ENCODE measurements around the gene ZBTB38. TPM values are rescaled to one million over a fixed set of nuclear protein-coding genes. Genes with fewer than 3 reads are reported as not detected.
A peak's percentile ranks its signal among the peaks of the same experiment; 100 is the strongest.

ZBTB38 gene
- total and polyA plus RNA-seq, 8 donors = 5.3 to 253 (median 41.0) TPM

GRCh38 chr3:141391298-141391990 lies 23.1 kb downstream of the ZBTB38 start:
- no peak for DNase-seq
- no peaks in the 10 kb centered on the region for H3K27me3 ChIP-seq
- no peak overlapping the region for H3K4me3 ChIP-seq
- peaks cover 0 to 9% (median 6%) of the 10 kb centered on the region in 4 donors for H3K36me3 ChIP-seq
- WGBS, 5 donors = 49 to 70% (median 51%) methylated on average over 4 of the region's 4 CpGs
- peak overlapping the region in 2 of 5 donors; percentile 33 to 38 for H3K27ac ChIP-seq
- intact Hi-C loops (cut with DNase I; ENCODE audit: low total_unique reads) = no loop called here
- peaks cover 8 to 45% (median 23%) of the 10 kb centered on the region in 4 donors for H3K4me1 ChIP-seq
- no peak for TF ChIP-seq CTCF (IDR thresholded peaks at IDR 0.05)
- no peak for TF ChIP-seq EP300 (IDR thresholded peaks at IDR 0.05)
- no peak for TF ChIP-seq POLR2A (IDR thresholded peaks at IDR 0.05)
- peaks cover 0 to under 1% (median 0%) of the 10 kb centered on the region in 4 donors for H3K9me3 ChIP-seq

DNA sequence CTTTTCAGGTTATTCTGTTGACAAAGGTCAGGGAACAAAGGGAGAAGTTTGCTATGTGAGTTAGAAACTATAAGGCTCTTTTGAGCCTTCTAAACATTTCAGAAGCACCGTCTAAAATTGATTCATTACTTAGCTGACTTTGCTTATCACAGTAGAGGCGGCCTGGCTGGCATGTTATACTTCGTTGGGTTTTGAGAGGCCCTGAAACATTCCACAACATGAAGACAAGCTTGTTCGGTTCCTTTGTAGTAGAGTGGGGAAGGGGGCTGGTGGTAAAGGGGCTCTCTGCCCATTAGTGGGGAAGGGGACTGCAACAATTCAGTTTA lies 23.6 kb downstream of the ZBTB38 start:
- no peak for TF ChIP-seq EP300 (IDR thresholded peaks at IDR 0.05)
- 34 to 68% (median 50%) methylated on average over 4 of the region's 4 CpGs for WGBS, 5 donors
- Histone ChIP-seq H3K36me3 (peaks cover under 1 to 11% (median 8%) of the 10 kb centered on the region in 4 donors), H3K4me3 (no peak overlapping the region), H3K4me1 (peaks cover 8 to 45% (median 23%) of the 10 kb centered on the region in 4 donors), H3K27ac (peak overlapping the region in 2 of 5 donors; percentile 33 to 38), H3K9me3 (peaks cover 0 to 6% (median 2%) of the 10 kb centered on the region in 4 donors), H3K27me3 (no peaks in the 10 kb centered on the region)
- DNase-seq = no peak
- intact Hi-C loops (cut with DNase I; ENCODE audit: low total_unique reads) = no loop called here

- intact Hi-C loops (cut with DNase I; ENCODE audit: low total_unique reads) = no loop called here
Measured at GRCh38 chr3:141392416-141392815, 24.1 kb downstream of the ZBTB38 start.

DNA sequence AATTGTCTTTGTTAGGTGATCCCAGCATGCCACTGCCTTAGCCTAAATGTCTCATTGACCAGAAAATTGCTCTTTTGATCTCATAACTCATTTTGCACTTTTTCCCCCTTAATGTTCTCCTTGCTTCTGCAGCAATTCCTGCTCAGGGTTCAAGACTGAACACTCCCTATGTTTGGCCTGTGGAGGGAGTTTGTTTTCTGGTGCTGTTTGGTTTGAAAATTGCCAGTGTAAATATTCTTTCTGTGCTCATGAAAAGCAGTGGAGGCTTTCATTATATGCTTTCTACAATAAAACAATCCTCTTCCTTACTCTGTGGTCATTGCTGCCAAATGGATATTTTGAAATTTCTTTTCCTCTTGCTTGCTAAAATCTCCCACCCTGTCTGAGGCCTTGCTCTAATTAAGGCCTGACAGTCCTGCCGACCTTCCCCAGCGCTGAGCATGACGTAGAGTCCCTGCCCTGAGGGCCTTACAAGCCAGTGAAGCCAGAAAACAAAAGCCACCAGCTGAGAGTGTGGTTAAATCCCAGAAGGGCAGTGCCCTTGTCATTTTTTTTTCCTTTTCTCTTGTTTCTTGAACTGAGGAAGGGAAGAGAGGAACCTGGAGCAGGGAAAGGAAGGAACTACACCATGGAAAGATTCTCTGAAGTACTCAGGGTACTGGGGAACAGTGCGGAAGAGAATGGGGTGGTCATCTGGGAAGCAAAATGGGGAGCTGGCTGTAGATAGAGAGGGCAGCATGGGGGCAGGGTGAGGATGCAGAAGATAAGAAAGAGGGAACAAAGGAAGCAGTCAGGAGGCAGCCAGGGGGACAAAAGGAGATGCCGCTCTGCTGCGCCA lies 24.8 kb downstream of the ZBTB38 start:
- Histone ChIP-seq H3K9me3 (peaks cover 0 to 7% (median 2%) of the 10 kb centered on the region in 4 donors), H3K27ac (peak overlapping the region in 3 of 5 donors; percentile 18 to 59 (median 55)), H3K4me3 (no peak overlapping the region), H3K4me1 (peaks cover 8 to 43% (median 19%) of the 10 kb centered on the region in 4 donors), H3K36me3 (peaks cover 6 to 17% (median 14%) of the 10 kb centered on the region in 4 donors), H3K27me3 (no peaks in the 10 kb centered on the region)
- intact Hi-C loops (cut with DNase I; ENCODE audit: low total_unique reads) = no loop called here
- no peak for TF ChIP-seq POLR2A (IDR thresholded peaks at IDR 0.05)
- no peak for TF ChIP-seq POLR2AphosphoS5 (IDR thresholded peaks at IDR 0.05)
- no peak for TF ChIP-seq EP300 (IDR thresholded peaks at IDR 0.05)
- no peak for TF ChIP-seq CTCF (IDR thresholded peaks at IDR 0.05)
- WGBS, 5 donors = 64 to 78% (median 74%) methylated on average over 6 of the region's 6 CpGs
- DNase-seq = peak in 1 of 2 donors; percentile 65

More at GRCh38 chr3:141392416-141392815, 24.1 kb downstream of the ZBTB38 start:
- Histone ChIP-seq H3K9me3 (peaks cover 0 to 7% (median 2%) of the 10 kb centered on the region in 4 donors), H3K4me1 (peaks cover 8 to 45% (median 22%) of the 10 kb centered on the region in 4 donors), H3K27me3 (no peaks in the 10 kb centered on the region), H3K36me3 (peaks cover 5 to 15% (median 12%) of the 10 kb centered on the region in 4 donors), H3K27ac (peak overlapping the region in 2 of 5 donors; percentile 33 to 38), H3K4me3 (no peak overlapping the region)
- TF ChIP-seq POLR2A (IDR thresholded peaks at IDR 0.05) (no peak), POLR2AphosphoS5 (IDR thresholded peaks at IDR 0.05) (no peak), CTCF (IDR thresholded peaks at IDR 0.05) (no peak), EP300 (IDR thresholded peaks at IDR 0.05) (no peak)
- DNase-seq = no peak
- WGBS, 5 donors = 90 to 97% (median 91%) methylated on average over 5 of the region's 5 CpGs
